A549 (cell line): Measurements from ENCODE around the gene DKC1. TPM values are rescaled to one million over a fixed set of nuclear protein-coding genes. Genes with fewer than 3 reads are reported as not detected.

Experiments used
- ATAC-seq, 2 experiments: fragments of 200-7000 bp in 1 of 2; fragments of >200 bp in 1 of 2; cut with Nextera tagmentation in 1 of 2; cut with Tn5 transposase in 1 of 2; 3 replicates each; pipeline versions ENCODE4 v1.8.0 to v1.9.1; 2018 to 2020; ENCODE audit warnings: mild to moderate bottlenecking in 1 of 2, moderate library complexity in 1 of 2
- CTCF ChIA-PET: fragments of 300-600 bp; sonication (Branson Sonifier 250); formaldehyde crosslinking; extraction: SDS; loops from one replicate; lab custom pipeline; 2021; ENCODE audit warnings: antibody characterized with exemption, inconsistent platforms; lab: Yijun Ruan, JAX
- POLR2A ChIA-PET: fragments of 350-600 bp; formaldehyde crosslinking; extraction: SDS; loops from one replicate; lab custom pipeline; 2021; ENCODE audit warnings: antibody characterized with exemption, inconsistent platforms; lab: Yijun Ruan, JAX
- DNase-seq, 2 experiments: peaks; one replicate each; pipeline versions ENCODE4 v3.0.0 to v3.0.0-alpha.2; 2011 to 2016; ENCODE audit warnings: low read depth in 1 of 2, low spot score in 1 of 2
- FAIRE-seq: peaks from 2 replicates; lab custom pipeline; 2011; peaks lifted over from hg19 to GRCh38; lab: Jason Lieb, UNC
- H3K27ac ChIP-seq, 2 experiments: fragments of >200 bp; sonication (Bioruptor Twin); formaldehyde crosslinking; 3 replicates each; pipeline ENCODE4 v1.5.1; 2016 to 2017
- H3K4me1 ChIP-seq: fragments of >200 bp; sonication (Bioruptor Twin); formaldehyde crosslinking; 3 replicates; pipeline ENCODE4 v1.6.1; 2016
- H3K4me2 ChIP-seq: fragments of >200 bp; sonication (Bioruptor Twin); formaldehyde crosslinking; 3 replicates; pipeline ENCODE4 v1.6.1; 2016
- H3K4me3 ChIP-seq: fragments of >200 bp; sonication (Bioruptor Twin); formaldehyde crosslinking; 3 replicates; pipeline ENCODE4 v1.5.1; 2016
- H3K9me3 ChIP-seq: fragments of >200 bp; sonication (Bioruptor Twin); formaldehyde crosslinking; 3 replicates; pipeline ENCODE4 v1.6.1; 2016
- CBX8 ChIP-seq: fragments of 200-600 bp; sonication (generic); IDR thresholded peaks from 2 replicates; pipeline ENCODE4 v1.6.1; 2016
- CHD4 ChIP-seq: fragments of 200-600 bp; sonication (generic); IDR thresholded peaks from 2 replicates; pipeline ENCODE4 v1.6.1; 2016; ENCODE audit warnings: antibody characterized with exemption, mild to moderate bottlenecking, borderline replicate concordance
- CTCF ChIP-seq: fragments of >200 bp; sonication (Bioruptor Twin); formaldehyde crosslinking; IDR thresholded peaks from 3 replicates; pipeline ENCODE4 v1.5.1; 2016
- E2F6 ChIP-seq: IDR thresholded peaks from 2 replicates; pipeline ENCODE4 v1.6.1; 2012; ENCODE audit warnings: low read depth, borderline replicate concordance
- EHMT2 ChIP-seq: fragments of 200-600 bp; sonication (generic); IDR thresholded peaks from 2 replicates; pipeline ENCODE4 v1.6.1; 2016; ENCODE audit warnings: antibody characterized with exemption, low read depth, mild to moderate bottlenecking, moderate library complexity
- ELK1 ChIP-seq: fragments of 150-350 bp; IDR thresholded peaks from 2 replicates; pipeline ENCODE4 v1.6.1; 2014; ENCODE audit warnings: low read depth, mild to moderate bottlenecking, low read length
- EP300 ChIP-seq, 2 experiments: fragments of >200 bp; sonication (Bioruptor Twin); formaldehyde crosslinking; IDR thresholded peaks; 2 replicates in 1 of 2; 3 replicates in 1 of 2; pipeline ENCODE4 v1.6.1; 2016 to 2017
- ESRRA ChIP-seq: fragments of 150-350 bp; IDR thresholded peaks from 2 replicates; pipeline ENCODE4 v1.6.1; 2014; ENCODE audit warnings: mild to moderate bottlenecking, low read length, borderline replicate concordance
- FOSB ChIP-seq: fragments of 250-450 bp; sonication (Bioruptor Pico); IDR thresholded peaks from 2 replicates; pipeline ENCODE4 v1.5.0; 2020; ENCODE audit warnings: mild to moderate bottlenecking, moderate library complexity
- GATA3 ChIP-seq: IDR thresholded peaks from 2 replicates; pipeline ENCODE4 v1.6.1; 2012; ENCODE audit warnings: borderline replicate concordance
- HEYL ChIP-seq: fragments of 250-450 bp; sonication (Bioruptor Pico); IDR thresholded peaks from 2 replicates; pipeline ENCODE4 v1.8.0; 2021; ENCODE audit warnings: mild to moderate bottlenecking, moderate library complexity
- HOXB13 ChIP-seq: fragments of 250-450 bp; sonication (Bioruptor Pico); IDR thresholded peaks from 2 replicates; pipeline ENCODE4 v1.5.0; 2020; ENCODE audit warnings: low read depth, mild to moderate bottlenecking, moderate library complexity
- HOXB5 ChIP-seq: fragments of 250-450 bp; sonication (Bioruptor Pico); IDR thresholded peaks from 2 replicates; pipeline ENCODE4 v1.5.0; 2020; ENCODE audit warnings: mild to moderate bottlenecking, moderate library complexity
- KDM5A ChIP-seq: fragments of 200-600 bp; sonication (generic); IDR thresholded peaks from 2 replicates; pipeline ENCODE4 v1.6.1; 2016; ENCODE audit warnings: antibody characterized with exemption, mild to moderate bottlenecking
- MAFK ChIP-seq: fragments of 450-650 bp; IDR thresholded peaks from 2 replicates; pipeline ENCODE4 v1.6.1; 2014; ENCODE audit not compliant: partially characterized antibody
- MAZ ChIP-seq: fragments of 150-350 bp; IDR thresholded peaks from 2 replicates; pipeline ENCODE4 v1.6.1; 2014; ENCODE audit warnings: antibody characterized with exemption, low read depth, low read length, borderline replicate concordance
- MYC ChIP-seq: IDR thresholded peaks from 2 replicates; pipeline ENCODE4 v1.6.1; 2012; ENCODE audit warnings: mild to moderate bottlenecking, inconsistent platforms, low read length, improper control_type of control experiment, borderline replicate concordance
- PBX3 ChIP-seq: IDR thresholded peaks from 2 replicates; pipeline ENCODE4 v1.6.1; 2012
- PHF8 ChIP-seq: fragments of 200-600 bp; sonication (generic); IDR thresholded peaks from 2 replicates; pipeline ENCODE4 v1.6.1; 2016; ENCODE audit warnings: low read depth, mild to moderate bottlenecking, antibody characterized with exemption, moderate library complexity, borderline replicate concordance
- POLR2A ChIP-seq: IDR thresholded peaks from 2 replicates; pipeline ENCODE4 v1.6.1; 2012; ENCODE audit warnings: mild to moderate bottlenecking, low read length
- RAD21 ChIP-seq, 2 experiments: fragments of >200 bp in 1 of 2; sonication (Bioruptor Twin) in 1 of 2; formaldehyde crosslinking in 1 of 2; IDR thresholded peaks in 1 of 2; conservative IDR thresholded peaks in 1 of 2; 2 replicates in 1 of 2; 3 replicates in 1 of 2; pipeline ENCODE4 v1.6.1; 2012 to 2018; ENCODE audit warnings: inconsistent platforms in 1 of 2
- RARB ChIP-seq: fragments of 250-450 bp; sonication (Bioruptor Pico); IDR thresholded peaks from 2 replicates; pipeline ENCODE4 v1.8.0; 2021; ENCODE audit warnings: mild to moderate bottlenecking, moderate library complexity
- RCOR1 ChIP-seq: fragments of 150-350 bp; IDR thresholded peaks from 2 replicates; pipeline ENCODE4 v1.6.1; 2014; ENCODE audit warnings: antibody characterized with exemption, low read length, low read depth
- SREBF2 ChIP-seq: fragments of 450-650 bp; IDR thresholded peaks from 2 replicates; pipeline ENCODE4 v1.6.1; 2014; ENCODE audit warnings: mild to moderate bottlenecking, moderate library complexity
- TFCP2L1 ChIP-seq: fragments of 250-450 bp; sonication (Bioruptor Pico); IDR thresholded peaks from 2 replicates; pipeline ENCODE4 v1.5.0; 2021; ENCODE audit warnings: mild to moderate bottlenecking
- WGBS: methylation state at CpG from one replicate; pipeline ENCODE4 v1.1.6; 2017; ENCODE audit errors: missing lambda C conversion rate; 5-methylcytosine and 5-hydroxymethylcytosine counted together
- polyA plus RNA-seq, 4 experiments: library from polyadenylated mRNA; depleted of rRNA in 3 of 4; stranded (reverse); fragments of >200 nt; fragmentation: RNase III in 1 of 4; extraction: RNeasy Plus Mini Kit Qiagen cat#74134 plus additional on column Dnase treatment in 1 of 4; gene quantifications; 2 replicates in 3 of 4; 3 replicates in 1 of 4; pipeline ENCODE4 v1.2.3, GENCODE V29; 2011 to 2017
- TF ChIP-seq, protein P1 (sequence below): fragments of 200-600 bp; sonication (generic); IDR thresholded peaks from 2 replicates; pipeline ENCODE4 v1.6.1; 2016; ENCODE audit warnings: antibody characterized with exemption, mild to moderate bottlenecking, moderate library complexity
- TF ChIP-seq, protein P2 (sequence below): fragments of 450-650 bp; IDR thresholded peaks from 2 replicates; pipeline ENCODE4 v1.6.1; 2014; ENCODE audit warnings: antibody characterized with exemption

DKC1 gene
- polyA plus RNA-seq, 2 of the 4 experiments (the other 2 are of a cell fraction) = 166 to 209 TPM

DNA sequence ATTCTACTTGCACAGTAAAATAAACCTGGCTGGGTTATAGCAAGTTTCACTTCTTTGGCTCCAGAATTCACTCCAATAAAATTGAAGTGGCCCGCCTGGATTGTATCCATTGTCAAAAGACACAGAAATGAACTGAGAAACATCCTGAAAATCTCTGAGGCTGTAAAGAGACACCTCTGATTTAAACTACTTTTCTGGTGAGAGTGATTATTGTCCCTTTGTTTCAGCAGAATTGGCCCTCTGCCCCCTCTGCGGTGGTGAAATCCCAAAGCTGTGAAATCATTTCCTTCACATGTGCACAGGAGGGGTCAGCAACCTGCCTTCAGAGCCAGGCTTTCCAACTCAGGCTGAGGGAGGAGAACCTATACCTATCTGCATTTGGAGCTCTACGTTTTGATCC is 34.8 kb upstream of the DKC1 start:
- no peak overlapping the region for H3K4me3 ChIP-seq
- POLR2A ChIA-PET = no interaction called here
- H3K4me1 ChIP-seq = peaks cover 28% of the 10 kb centered on the region
- WGBS = 52% methylated on average over 3 of the region's 3 CpGs
- DNase-seq (no peak), FAIRE-seq (no peak), ATAC-seq (no peak)
- CTCF ChIA-PET = interaction anchor here (0.7 to 1.2 kb wide), 2 partner anchors 11 to 21 kb away, joined by 3 to 4 read pairs; no protein-coding TSS in a partner anchor
- 0 out of 6 replicates have a peak overlapping the region, but pooled peaks of 1 of the 2 experiments have one; percentile 12 for H3K27ac ChIP-seq
- H3K9me3 ChIP-seq = no peaks in the 10 kb centered on the region
- no peak for TF ChIP-seq KDM5A
- no peak for TF ChIP-seq ESRRA
- no peak for TF ChIP-seq PHF8
- TF ChIP-seq, protein P1, sequence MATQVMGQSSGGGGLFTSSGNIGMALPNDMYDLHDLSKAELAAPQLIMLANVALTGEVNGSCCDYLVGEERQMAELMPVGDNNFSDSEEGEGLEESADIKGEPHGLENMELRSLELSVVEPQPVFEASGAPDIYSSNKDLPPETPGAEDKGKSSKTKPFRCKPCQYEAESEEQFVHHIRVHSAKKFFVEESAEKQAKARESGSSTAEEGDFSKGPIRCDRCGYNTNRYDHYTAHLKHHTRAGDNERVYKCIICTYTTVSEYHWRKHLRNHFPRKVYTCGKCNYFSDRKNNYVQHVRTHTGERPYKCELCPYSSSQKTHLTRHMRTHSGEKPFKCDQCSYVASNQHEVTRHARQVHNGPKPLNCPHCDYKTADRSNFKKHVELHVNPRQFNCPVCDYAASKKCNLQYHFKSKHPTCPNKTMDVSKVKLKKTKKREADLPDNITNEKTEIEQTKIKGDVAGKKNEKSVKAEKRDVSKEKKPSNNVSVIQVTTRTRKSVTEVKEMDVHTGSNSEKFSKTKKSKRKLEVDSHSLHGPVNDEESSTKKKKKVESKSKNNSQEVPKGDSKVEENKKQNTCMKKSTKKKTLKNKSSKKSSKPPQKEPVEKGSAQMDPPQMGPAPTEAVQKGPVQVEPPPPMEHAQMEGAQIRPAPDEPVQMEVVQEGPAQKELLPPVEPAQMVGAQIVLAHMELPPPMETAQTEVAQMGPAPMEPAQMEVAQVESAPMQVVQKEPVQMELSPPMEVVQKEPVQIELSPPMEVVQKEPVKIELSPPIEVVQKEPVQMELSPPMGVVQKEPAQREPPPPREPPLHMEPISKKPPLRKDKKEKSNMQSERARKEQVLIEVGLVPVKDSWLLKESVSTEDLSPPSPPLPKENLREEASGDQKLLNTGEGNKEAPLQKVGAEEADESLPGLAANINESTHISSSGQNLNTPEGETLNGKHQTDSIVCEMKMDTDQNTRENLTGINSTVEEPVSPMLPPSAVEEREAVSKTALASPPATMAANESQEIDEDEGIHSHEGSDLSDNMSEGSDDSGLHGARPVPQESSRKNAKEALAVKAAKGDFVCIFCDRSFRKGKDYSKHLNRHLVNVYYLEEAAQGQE = no peak
- TF ChIP-seq, protein P2, sequence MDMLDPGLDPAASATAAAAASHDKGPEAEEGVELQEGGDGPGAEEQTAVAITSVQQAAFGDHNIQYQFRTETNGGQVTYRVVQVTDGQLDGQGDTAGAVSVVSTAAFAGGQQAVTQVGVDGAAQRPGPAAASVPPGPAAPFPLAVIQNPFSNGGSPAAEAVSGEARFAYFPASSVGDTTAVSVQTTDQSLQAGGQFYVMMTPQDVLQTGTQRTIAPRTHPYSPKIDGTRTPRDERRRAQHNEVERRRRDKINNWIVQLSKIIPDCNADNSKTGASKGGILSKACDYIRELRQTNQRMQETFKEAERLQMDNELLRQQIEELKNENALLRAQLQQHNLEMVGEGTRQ = no peak
- TF ChIP-seq TFCP2L1 (CRISPR knock-in tag) = no peak
- no peak for TF ChIP-seq HEYL
- no peak for TF ChIP-seq RCOR1
- TF ChIP-seq EP300 (IDR thresholded peaks at IDR 0.05) = no peak
- no peak for TF ChIP-seq E2F6
- no peak for TF ChIP-seq HOXB13 (CRISPR knock-in tag)
- no peak for TF ChIP-seq EHMT2
- no peak for TF ChIP-seq CHD4
- no peak for TF ChIP-seq GATA3
- TF ChIP-seq CBX8 = no peak
- TF ChIP-seq MAZ = no peak
- TF ChIP-seq, all 56 proteins: peak for 0
- no peak overlapping the region for H3K4me2 ChIP-seq

GRCh38 chrX:154728431-154729190 is 34.1 kb upstream of the DKC1 start:
- FAIRE-seq = no peak
- no peaks in the 10 kb centered on the region for H3K9me3 ChIP-seq
- H3K4me3 ChIP-seq = no peak overlapping the region
- 73% methylated on average over 7 of the region's 7 CpGs for WGBS
- H3K27ac ChIP-seq = no peak overlapping the region
- ChIA-PET CTCF (interaction anchor here (2.6 kb wide), 1 partner anchor 21 kb away, joined by 20 read pairs; the partner anchor contains the start of gene GAB3), POLR2A (no interaction called here)
- H3K4me1 ChIP-seq = peaks cover 35% of the 10 kb centered on the region
- H3K4me2 ChIP-seq = no peak overlapping the region
- TF ChIP-seq FOSB (CRISPR knock-in tag) (no peak), PBX3 (no peak), MYC (no peak), POLR2A (no peak), SREBF2 (no peak), RAD21 (conservative IDR thresholded peaks at IDR 0.05 in 1 of 2, IDR thresholded peaks at IDR 0.05 in 1 of 2) (no peak), HOXB13 (CRISPR knock-in tag) (no peak), MAFK (no peak), CTCF (no peak), PHF8 (no peak), RCOR1 (no peak), RARB (no peak), HOXB5 (CRISPR knock-in tag) (no peak), ELK1 (no peak)
- no peak for ATAC-seq
- no peak for DNase-seq
